ENCODE results near the gene CLIC4. TPM values are rescaled to one million over a fixed set of nuclear protein-coding genes. Genes with fewer than 3 reads are reported as not detected.
"Not testable (repeated sequence)": the region's sequence is repeated elsewhere in the genome, so short reads cannot be mapped to it uniquely, and the experiment has no call there.

CLIC4 gene
- total RNA-seq, 2 donors from 2014 or later: 164 to 263 TPM

DNA sequence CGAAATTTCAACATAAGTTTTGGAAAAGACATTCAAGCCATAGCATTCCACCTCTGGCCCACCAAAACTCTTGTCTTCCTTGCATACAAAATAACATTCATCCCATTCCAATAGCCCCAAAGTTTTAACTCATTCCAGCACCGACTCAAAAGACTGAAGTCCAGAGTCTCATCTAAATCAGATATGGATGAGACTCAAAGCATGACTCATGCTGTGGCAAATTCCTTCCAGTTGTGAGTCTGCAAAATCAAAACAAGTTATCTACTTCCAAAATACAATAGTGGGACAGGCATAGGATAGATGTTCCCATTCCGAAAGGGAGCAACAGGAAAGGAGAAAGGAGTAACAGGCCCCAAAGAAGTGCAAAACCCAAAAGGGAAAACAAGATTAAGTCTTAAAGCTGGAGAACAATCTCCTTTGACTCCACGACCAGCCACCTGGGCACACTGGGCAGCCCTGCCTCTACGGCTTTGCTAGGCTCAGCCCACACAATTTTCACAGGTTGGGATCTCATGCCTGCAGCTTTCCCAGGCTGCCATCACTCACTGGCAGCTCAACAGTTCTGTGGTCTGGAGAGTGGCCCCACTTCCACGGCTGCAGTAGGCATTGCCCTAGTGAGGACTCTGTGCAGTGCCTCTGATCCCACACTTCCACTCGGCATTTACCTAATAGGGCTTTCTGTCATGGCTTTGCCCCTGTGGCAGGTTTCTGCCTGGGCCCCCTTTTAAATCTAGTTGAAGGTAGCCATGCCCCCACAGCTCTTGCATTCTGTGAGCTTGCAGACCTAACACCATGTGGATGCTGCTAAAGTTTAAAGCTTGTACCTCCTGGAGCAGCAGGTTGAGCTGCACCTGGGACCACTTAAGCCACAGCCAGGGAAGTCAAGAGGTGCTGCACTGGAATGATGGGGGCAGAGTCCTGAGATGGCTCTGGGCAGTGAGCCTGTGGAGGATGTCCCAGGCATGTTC lies 133.8 kb downstream of the CLIC4 start:
- intact Hi-C loops (cut with DNase I): no loop called here
- no peak for DNase-seq
- no peak for ATAC-seq

- DNase-seq (no peak), ATAC-seq (no peak)
- intact Hi-C loops (cut with DNase I): no loop called here
Measured at GRCh38 chr1:24881034-24881433, 135.8 kb downstream of the CLIC4 start.

- no peak for DNase-seq
- intact Hi-C loops (cut with DNase I): no loop called here
- ATAC-seq: no peak
Measured at GRCh38 chr1:24884751-24885150, 139.5 kb downstream of the CLIC4 start.

GRCh38 chr1:24886241-24886640 lies 141.0 kb downstream of the CLIC4 start:
- ATAC-seq (no peak), DNase-seq (no peak)
- intact Hi-C loops (cut with DNase I): no loop called here

DNA sequence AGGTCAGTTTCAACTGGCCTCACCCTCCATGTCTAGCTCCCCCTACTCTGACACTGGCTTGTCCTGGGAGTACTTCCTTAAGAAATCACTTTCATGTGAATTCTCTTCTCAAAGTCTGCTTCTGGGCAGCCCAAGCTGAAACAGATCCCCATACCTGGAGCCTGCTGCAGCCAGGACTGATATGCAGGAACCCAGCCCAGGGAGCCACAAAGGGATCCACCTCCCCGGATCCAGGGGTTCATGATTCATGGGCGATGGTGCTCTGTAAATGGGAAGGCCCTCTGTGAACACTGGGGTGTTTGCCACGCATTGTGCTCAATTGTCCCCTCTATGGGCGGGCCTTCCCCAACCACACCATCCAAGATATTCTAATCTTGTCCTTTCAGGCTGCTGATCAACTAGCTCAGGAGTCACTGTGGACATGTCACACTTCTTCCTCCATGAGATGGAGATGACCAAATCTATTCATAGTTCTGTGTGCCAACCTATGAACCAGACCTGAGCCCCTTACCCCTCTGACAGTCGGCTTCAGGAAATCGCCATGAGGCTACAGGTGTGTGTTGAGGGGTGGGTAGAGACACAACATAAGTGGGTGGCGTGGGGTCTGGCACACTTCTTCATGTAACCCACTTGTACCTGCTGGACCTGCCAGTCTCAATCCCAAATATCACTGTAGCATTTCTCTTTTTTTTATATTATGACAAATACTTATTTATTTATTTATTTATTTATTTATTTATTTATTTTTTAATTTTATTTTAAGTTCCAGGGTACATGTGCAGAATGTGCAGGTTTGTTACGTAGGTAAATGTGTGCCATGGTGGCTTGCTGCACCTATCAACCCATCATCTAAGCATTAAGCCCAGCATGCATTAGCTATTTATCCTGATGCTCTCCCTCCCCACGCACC lies 143.1 kb downstream of the CLIC4 start:
- intact Hi-C loops (cut with DNase I): no loop called here
- DNase-seq (no peak), ATAC-seq (no peak)

DNA sequence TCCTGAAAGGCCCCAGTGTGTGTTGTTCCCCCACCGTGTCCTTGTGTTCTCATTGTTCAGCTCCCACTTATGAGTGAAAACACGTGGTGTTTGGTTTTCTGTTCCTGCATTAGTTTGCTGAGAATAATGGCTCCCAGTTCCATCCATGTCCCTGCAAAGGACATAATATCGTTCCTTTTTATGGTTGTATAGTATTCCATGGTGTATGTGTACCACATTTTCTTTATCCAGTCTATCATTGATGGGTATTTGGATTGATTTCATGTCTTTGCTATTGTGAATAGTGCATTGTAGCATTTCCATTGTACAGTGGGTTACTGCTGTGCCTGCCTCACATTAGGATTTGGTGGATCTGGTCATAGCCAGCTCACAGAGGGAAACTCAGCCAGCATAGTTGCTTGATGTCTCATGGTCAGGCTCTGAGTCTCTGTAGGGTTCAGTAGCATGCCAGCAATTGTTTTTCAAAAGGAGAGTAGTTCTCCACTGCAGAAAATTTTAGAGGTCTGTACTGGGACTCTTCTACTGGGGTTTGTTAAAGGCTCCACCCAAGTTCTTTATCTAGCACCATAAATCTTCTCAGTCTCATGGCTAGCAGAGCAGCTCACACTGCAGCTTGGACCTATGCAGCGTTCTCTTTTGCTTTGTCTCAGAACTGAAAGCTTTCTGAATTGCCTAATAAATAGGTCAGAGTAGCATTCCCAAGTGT lies 143.9 kb downstream of the CLIC4 start:
- intact Hi-C loops (cut with DNase I): no loop called here
- DNase-seq: no peak
- no peak for ATAC-seq

GRCh38 chr1:24890887-24891286 lies 145.6 kb downstream of the CLIC4 start:
- DNase-seq: no peak
- intact Hi-C loops (cut with DNase I): no loop called here
- ATAC-seq: no peak

DNA sequence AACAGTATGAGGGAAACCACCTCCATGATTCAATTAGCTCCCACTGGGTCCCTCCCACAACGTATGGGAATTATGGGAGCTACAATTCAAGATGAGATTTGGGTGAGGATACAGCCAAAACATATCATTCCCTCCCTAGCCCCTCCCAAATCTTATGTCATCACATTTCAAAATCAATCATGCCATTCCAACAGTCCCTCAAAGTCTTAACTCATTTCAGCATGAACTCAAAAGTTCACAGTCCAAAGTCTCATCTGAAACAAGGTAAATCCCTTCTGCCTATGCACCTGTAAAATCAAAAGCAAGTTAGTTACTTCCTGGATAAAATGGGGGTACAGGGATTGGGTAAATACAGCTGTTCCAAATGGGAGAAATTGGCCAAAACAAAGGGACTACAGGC lies 146.1 kb downstream of the CLIC4 start:
- intact Hi-C loops (cut with DNase I); DNase-seq; ATAC-seq: not testable (repeated sequence)

DNA sequence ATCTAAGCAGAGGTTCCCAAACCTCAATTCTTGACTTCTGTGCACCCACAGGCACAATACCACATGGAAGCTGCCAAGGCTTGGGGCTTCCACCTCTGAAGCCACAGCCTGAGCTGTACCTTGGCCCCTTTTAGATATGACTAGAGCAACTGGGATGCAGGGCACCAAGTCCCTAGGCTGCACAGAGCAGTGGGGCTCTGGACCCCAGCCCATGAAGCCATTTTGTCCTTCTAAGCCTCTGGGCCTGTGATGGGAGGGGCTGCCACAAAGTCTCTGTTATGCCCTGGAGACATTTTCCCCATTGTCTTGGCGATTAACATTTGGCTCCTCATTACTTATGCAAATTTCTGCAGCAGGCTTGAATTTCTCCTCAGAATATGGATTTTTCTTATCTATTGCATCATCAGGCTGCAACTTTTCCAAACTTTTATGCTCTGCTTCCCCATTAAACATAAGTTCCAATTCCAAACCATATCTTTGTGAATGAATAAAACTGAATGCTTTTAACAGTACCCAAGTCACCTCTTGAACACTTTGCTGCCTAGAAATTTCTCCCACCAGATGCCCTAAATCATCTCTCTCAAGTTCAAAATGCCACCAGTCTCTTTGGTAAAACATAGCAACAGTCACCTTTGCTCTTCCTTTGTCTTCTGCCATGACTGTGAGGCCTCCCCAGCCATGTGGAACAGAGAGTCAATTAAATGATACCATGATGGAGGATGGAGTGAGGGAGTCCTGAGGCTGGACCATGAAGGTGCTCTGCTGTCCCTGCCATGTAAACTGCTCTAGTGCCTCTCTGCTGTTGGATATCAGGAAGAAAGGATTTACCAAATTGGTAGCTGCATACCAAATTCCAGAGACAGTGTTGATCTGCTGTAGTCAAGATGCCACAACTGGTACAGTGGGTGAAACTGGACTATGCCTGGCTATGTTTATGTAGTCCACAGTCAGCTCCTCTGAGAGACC lies 147.2 kb downstream of the CLIC4 start:
- DNase-seq: no peak
- ATAC-seq: no peak
- intact Hi-C loops (cut with DNase I): no loop called here

DNA sequence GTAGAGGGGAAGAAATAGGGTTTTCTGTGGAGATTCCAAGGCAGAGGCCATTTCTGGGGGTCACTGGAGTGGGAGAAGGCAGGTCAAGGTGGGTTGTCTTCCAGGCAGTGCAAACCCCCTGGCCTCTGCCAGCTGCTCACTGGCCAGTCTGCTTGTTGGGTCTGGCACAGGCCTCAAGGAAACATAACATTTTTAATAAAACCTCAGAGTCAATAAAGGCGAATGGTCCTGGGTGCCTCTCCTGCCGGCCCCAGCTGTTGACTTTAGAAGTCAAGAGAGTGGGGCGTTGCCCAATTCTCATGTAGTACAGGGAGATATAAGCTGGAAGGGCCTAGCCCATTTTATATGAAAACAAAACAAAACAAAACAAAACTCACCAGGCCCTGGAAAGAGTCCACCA lies 148.2 kb downstream of the CLIC4 start:
- DNase-seq (no peak), ATAC-seq (no peak)
- intact Hi-C loops (cut with DNase I): no loop called here

Other genes starting within 250 kb of the CLIC4 start
- gene RCAN3, start 242.6 kb upstream of the CLIC4 start, total RNA-seq: 1 to 10 TPM; 5.8 to 6.1 TPM
- gene NCMAP, start 189.4 kb upstream of the CLIC4 start, total RNA-seq: under 1 TPM; 0.16 to 0.18 TPM
- 10 to 100 TPM; 60.4 to 89.9 TPM for gene SRRM1, start 102.1 kb upstream of the CLIC4 start, total RNA-seq
- 1 to 10 TPM; 1.3 to 2.4 TPM for gene RUNX3, start 184.8 kb downstream of the CLIC4 start, total RNA-seq

Measured in left cardiac atrium (tissue), 4 donors.